Nephron progenitor cell (in vitro differentiated cells): Measurements from ENCODE around the gene MCM6.
"Not testable (repeated sequence)": the region's sequence is repeated elsewhere in the genome, so short reads cannot be mapped to it uniquely, and the experiment has no call there.

Experiments
- DNase-seq: peaks from one replicate; pipeline ENCODE4 v3.0.0; 2021
- H3K27ac Mint-ChIP-seq: 2 replicates; pipeline ENCODE4 v1.8.0; 2021; ENCODE audit warnings: mild to moderate bottlenecking, moderate library complexity, mixed read lengths
- H3K27me3 Mint-ChIP-seq: 2 replicates; pipeline ENCODE4 v1.8.0; 2021; ENCODE audit warnings: mild to moderate bottlenecking, low read depth, mixed read lengths; ENCODE audit not compliant: poor library complexity
- H3K36me3 Mint-ChIP-seq: 2 replicates; pipeline ENCODE4 v1.8.0; 2021; ENCODE audit warnings: low read depth, mixed read lengths
- H3K4me1 Mint-ChIP-seq: 2 replicates; pipeline ENCODE4 v1.8.0; 2021; ENCODE audit warnings: mixed read lengths
- H3K4me3 Mint-ChIP-seq: 2 replicates; pipeline ENCODE4 v1.8.0; 2021; ENCODE audit warnings: mild to moderate bottlenecking, moderate library complexity, mixed read lengths
- H3K9me3 Mint-ChIP-seq: 2 replicates; pipeline ENCODE4 v1.8.0; 2021; ENCODE audit warnings: mild to moderate bottlenecking, moderate library complexity, mixed read lengths
- TF ChIP-seq, protein P1 (sequence below): fragments of 200-600 bp; sonication (generic); IDR thresholded peaks from 2 replicates; pipeline ENCODE4 v1.5.0; 2021; ENCODE audit warnings: antibody characterized with exemption

MCM6 gene

DNA sequence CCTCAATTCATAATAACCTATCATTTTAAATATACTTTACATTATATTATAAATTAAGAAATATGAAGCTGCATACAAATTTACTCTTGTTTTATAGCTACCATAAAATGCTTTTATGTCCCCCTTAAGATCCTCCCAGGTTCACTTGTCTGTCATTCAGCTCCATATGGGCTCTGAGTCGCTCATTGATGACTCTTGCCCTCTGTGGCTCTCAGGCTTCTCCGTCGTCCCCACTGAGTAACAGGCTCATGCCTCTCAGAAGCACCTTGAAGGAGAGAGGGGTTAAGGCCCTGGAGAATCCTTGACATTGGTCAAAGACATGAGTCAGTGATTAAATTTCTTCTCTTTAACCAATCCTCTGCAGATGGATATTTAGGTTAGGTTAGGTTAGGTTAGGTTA is 6.2 kb upstream of the MCM6 start:
- no peak for DNase-seq
- Mint-ChIP-seq H3K4me3 (no peak overlapping the region), H3K27ac (no peak overlapping the region), H3K27me3 (peaks cover 9% of the 10 kb centered on the region), H3K36me3 (peaks cover 7% of the 10 kb centered on the region), H3K9me3 (peaks cover 12% of the 10 kb centered on the region), H3K4me1 (peaks cover 34% of the 10 kb centered on the region)
- TF ChIP-seq, protein P1, sequence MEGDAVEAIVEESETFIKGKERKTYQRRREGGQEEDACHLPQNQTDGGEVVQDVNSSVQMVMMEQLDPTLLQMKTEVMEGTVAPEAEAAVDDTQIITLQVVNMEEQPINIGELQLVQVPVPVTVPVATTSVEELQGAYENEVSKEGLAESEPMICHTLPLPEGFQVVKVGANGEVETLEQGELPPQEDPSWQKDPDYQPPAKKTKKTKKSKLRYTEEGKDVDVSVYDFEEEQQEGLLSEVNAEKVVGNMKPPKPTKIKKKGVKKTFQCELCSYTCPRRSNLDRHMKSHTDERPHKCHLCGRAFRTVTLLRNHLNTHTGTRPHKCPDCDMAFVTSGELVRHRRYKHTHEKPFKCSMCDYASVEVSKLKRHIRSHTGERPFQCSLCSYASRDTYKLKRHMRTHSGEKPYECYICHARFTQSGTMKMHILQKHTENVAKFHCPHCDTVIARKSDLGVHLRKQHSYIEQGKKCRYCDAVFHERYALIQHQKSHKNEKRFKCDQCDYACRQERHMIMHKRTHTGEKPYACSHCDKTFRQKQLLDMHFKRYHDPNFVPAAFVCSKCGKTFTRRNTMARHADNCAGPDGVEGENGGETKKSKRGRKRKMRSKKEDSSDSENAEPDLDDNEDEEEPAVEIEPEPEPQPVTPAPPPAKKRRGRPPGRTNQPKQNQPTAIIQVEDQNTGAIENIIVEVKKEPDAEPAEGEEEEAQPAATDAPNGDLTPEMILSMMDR = no peak

DNA sequence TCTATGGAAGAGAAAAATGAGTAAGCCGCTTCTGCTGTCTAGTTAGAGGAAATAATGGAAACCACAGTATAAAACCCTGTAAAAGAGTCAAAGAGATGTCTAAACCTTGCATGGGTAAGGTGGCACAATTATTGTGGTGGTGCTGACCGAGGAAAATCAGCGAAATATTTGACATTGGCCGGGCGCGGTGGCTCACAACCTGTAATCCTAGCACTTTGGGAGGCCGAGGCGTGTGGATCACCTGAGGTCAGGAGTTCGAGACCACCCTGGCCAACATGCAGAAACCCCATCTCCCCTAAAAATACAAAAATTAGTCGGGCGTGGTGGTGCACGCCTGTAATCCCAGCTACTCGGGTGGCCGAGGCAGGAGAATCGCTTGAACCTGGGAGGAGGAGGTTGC is 527 bp upstream of the MCM6 start:
- Mint-ChIP-seq H3K9me3 (peaks cover 13% of the 10 kb centered on the region), H3K36me3 (peaks cover 29% of the 10 kb centered on the region), H3K4me1 (peaks cover 35% of the 10 kb centered on the region), H3K4me3 (peak overlapping the region; percentile 82)
- DNase-seq, H3K27ac Mint-ChIP-seq, H3K27me3 Mint-ChIP-seq: not testable (repeated sequence)

DNA sequence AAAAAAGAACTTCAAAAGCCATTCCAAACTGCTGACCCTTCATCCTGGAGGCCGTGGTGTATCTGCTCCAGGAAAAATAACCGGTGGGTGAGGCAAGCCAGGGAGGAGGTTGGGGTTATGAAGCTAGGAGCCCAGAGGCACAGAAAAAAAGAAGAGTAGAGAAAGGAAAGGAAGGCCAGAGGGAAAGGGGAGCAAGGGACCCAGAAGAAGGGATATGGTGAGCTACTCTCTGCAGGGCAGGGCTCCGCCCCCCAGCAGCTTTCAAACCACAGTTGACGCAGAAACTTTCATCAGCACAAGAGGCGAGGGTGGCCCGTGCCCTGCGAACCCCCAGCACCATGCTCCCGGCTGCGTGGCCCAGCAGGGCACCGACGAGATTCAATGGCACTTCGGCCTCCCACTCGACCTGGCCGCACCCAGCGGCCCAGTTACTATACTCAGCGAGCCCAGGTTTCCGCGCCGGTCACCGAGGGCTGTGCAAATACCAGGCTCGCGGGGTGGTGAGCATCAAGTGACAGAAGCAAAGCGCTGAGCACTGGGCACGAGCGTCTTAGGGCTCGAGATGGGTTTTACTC is 665 bp downstream of the MCM6 start:
- TF ChIP-seq, protein P1 = no peak
- H3K4me3 Mint-ChIP-seq = peak overlapping the region; percentile 87
- peaks cover 13% of the 10 kb centered on the region for H3K9me3 Mint-ChIP-seq
- peaks cover 35% of the 10 kb centered on the region for H3K4me1 Mint-ChIP-seq
- H3K27ac Mint-ChIP-seq = peak overlapping the region; percentile 92
- peaks cover 6% of the 10 kb centered on the region for H3K27me3 Mint-ChIP-seq
- peaks cover 41% of the 10 kb centered on the region for H3K36me3 Mint-ChIP-seq
- peak; percentile 64 for DNase-seq

- TF ChIP-seq, protein P1 = no peak
- DNase-seq = no peak
- H3K36me3 Mint-ChIP-seq = peaks cover 48% of the 10 kb centered on the region
- H3K4me3 Mint-ChIP-seq = peak overlapping the region; percentile 87
- H3K27me3 Mint-ChIP-seq = peaks cover 6% of the 10 kb centered on the region
- peak overlapping the region; percentile 38 for H3K27ac Mint-ChIP-seq
- H3K4me1 Mint-ChIP-seq = peaks cover 35% of the 10 kb centered on the region
- H3K9me3 Mint-ChIP-seq = peaks cover 13% of the 10 kb centered on the region
Observed at GRCh38 chr2:135874777-135875365, 1.4 kb downstream of the MCM6 start.

- Mint-ChIP-seq H3K27me3 (no peaks in the 10 kb centered on the region), H3K36me3 (peaks cover 84% of the 10 kb centered on the region), H3K9me3 (no peaks in the 10 kb centered on the region), H3K4me1 (peaks cover 29% of the 10 kb centered on the region), H3K27ac (no peak overlapping the region), H3K4me3 (no peak overlapping the region)
- no peak for DNase-seq
- TF ChIP-seq, protein P1 = no peak
Observed at GRCh38 chr2:135870571-135870970, 5.7 kb downstream of the MCM6 start.

DNA sequence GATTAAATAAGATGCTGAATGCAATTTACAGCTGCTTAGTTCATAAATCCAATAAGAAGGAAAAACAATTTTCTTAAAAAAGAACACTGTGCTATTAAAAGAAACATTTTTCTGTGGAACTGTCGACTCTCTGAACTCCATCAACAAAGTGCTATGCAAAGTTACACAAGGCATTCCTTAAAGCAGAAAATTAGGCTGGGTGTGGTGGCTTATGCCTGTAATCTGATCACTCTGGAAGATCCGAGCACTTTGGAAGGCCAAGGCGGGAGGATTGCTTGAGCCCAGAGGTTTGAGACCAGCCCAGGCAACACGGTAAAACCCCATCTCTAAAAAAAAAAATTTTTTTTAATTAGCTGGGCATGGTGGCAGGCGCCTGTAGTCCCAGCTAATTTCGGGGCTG is 13.0 kb downstream of the MCM6 start:
- Mint-ChIP-seq H3K4me3 (no peak overlapping the region), H3K36me3 (peaks cover 83% of the 10 kb centered on the region), H3K27me3 (peaks cover 2% of the 10 kb centered on the region), H3K27ac (no peak overlapping the region), H3K4me1 (no peaks in the 10 kb centered on the region), H3K9me3 (no peaks in the 10 kb centered on the region)
- no peak for DNase-seq
- TF ChIP-seq, protein P1 = no peak
